GM12875 (cell line): ENCODE measurements around the gene ARPP21.

Experiments used
- H3K4me3 ChIP-seq: one replicate; pipeline ENCODE4 v1.5.1; 2011; ENCODE audit warnings: low read depth, low read length, control low read depth
- TF ChIP-seq, protein P1 (sequence below): IDR thresholded peaks from 2 replicates; pipeline ENCODE4 v1.5.1; 2011; ENCODE audit warnings: low read depth, mild to moderate bottlenecking, control low read depth, inconsistent platforms, low read length, moderate library complexity, borderline replicate concordance; ENCODE audit not compliant: insufficient read depth

Gene ARPP21

DNA sequence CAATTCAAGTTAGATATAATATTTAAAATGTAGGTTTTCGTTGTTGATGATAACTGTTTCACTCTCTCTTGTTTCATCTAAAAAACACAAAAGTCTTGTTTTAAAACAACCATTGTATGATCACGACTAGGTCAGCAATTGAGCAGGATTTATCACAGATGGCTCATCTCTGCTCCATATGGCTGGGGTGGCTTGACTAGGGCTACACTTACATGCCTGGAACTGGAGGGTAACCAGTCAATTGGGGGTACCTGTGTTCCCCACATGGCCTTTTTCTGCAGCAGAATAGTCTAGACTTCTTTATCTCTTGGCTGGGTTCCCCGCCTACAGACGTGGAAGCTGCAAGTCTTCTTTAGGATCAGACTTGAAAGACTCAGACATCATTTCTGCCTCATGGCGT lies 103.9 kb downstream of the ARPP21 start:
- no peak overlapping the region for H3K4me3 ChIP-seq
- TF ChIP-seq, protein P1, sequence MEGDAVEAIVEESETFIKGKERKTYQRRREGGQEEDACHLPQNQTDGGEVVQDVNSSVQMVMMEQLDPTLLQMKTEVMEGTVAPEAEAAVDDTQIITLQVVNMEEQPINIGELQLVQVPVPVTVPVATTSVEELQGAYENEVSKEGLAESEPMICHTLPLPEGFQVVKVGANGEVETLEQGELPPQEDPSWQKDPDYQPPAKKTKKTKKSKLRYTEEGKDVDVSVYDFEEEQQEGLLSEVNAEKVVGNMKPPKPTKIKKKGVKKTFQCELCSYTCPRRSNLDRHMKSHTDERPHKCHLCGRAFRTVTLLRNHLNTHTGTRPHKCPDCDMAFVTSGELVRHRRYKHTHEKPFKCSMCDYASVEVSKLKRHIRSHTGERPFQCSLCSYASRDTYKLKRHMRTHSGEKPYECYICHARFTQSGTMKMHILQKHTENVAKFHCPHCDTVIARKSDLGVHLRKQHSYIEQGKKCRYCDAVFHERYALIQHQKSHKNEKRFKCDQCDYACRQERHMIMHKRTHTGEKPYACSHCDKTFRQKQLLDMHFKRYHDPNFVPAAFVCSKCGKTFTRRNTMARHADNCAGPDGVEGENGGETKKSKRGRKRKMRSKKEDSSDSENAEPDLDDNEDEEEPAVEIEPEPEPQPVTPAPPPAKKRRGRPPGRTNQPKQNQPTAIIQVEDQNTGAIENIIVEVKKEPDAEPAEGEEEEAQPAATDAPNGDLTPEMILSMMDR, result no peak

DNA sequence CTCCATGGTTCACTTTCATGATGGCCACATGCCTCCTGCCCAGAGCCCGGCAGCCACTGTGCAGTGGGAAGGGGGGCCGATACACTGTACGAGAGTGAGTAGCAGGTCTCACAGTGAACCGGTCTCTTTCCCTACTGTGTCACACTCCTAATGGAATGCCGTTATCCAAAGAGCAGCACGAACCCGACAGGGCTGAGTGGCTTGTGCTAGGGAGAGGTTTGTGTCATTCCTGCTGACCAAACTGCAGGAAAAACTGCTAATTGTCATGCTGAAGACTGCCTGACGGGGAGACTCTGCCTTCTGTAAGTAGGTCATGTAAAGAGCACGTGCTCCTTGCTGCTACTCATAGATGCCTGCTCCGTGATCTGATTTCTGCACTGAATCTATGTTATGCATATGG lies 105.1 kb downstream of the ARPP21 start:
- TF ChIP-seq, protein P1, result no peak
- H3K4me3 ChIP-seq, result no peak overlapping the region

DNA sequence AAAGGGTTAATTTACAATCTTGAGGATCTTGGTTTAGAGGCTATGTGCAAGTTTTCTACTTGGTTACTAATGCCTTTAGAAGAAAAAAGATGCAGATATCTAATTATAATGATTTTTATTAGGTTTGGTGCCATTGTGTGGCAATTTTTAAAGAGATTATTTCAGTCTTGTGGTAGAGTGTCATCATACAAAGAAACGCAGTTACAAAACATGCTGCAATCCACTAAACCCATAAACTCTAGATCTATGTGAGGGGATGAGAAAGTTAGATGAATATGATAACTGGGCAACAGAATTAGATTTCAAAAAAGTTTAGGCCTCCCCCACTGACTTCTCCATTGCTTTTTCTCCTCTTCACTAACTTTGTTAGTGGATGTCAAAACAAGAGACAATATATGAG lies 106.0 kb downstream of the ARPP21 start:
- TF ChIP-seq, protein P1, result no peak
- H3K4me3 ChIP-seq, result no peak overlapping the region

DNA sequence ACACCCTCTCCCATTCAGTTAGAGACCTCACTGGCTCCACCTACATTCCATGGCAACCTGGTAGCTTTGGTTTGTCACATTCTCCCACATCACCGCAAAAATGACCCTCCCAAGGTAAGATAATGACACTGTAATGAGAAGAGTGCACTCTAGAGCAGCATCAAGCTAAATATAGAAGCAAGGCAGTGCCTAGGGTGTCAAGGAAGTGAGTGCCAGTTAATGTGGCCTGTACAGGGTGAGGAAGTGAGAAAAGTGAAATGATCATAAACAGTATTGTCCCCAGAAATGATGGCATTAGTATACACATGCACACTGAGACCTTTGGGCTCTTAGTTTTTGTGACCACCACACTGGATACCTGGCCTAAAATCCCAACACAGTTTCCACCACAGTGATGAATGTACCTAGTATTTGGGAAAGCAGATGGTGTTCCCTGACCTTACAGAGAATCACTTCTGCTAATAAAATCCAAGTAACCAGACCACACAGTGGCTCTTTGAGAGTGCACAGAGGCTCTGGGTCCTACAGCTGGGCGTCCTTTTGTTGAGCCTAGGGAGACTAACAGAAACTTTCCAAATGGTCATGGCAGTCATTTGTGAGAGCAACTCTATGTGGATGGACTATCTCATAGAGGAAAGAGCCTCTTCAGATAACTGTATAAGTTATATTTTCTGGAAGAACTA lies 106.6 kb downstream of the ARPP21 start:
- no peak overlapping the region for H3K4me3 ChIP-seq
- TF ChIP-seq, protein P1, result no peak

DNA sequence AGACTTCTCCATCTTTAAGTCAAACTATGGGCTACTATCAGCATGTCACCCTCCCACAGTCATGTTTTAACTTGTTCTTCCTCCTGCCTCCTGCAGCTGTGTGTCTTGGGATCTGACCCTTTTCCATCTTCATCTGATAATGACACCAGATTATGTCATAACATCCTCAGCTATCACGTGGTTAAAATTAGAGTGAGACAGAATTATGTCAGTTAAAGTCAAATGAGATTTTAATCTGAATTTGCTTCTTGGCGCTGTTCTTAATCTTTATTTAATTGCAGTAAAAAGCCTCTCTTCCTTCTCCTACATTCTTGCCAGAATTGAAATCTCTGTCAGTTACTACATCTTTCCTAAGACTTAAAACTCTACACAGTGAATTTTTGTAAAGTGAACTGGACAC lies 107.2 kb downstream of the ARPP21 start:
- no peak overlapping the region for H3K4me3 ChIP-seq
- TF ChIP-seq, protein P1, result no peak

DNA sequence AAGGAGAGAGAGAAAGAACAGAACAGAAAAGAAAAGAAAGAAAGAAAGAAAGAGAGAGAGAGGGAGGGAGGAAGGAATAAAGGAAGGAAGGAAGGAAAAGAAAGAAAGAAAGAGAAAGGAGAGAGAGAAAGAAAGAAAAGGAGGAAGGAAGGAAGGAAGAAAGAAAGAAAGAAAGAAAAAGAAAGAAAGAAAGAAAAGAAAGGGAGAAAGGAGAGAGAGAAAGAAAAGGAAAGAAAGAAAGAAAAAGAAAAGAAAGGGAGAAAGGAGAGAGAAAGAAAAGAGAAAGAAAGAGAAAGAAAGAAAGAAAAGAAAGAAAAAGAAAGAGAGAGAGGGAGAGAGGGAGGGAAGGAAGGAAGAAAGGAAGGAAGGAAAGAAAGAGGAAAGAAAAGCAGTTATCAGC lies 108.8 kb downstream of the ARPP21 start:
- TF ChIP-seq, protein P1, result no peak
- H3K4me3 ChIP-seq, result no peak overlapping the region

DNA sequence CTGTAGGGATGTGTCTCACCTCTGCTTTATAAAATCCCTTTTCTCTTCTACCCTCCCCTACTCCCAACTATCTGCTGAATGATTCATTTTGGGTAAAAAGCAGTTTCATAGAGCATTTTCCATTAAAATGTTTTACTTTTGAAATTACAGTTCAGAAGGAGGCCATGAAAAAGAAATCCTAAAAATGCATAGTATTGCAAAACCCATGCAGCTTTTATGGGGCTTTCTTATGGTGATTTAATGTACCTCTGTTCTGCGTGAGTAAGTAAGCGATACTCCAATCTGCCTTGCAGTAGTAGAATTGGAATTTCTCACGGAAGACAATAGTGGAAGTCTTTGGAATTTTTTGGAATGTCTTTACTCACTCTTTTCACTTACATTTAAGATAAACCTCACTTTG lies 111.9 kb downstream of the ARPP21 start:
- TF ChIP-seq, protein P1, result no peak
- no peak overlapping the region for H3K4me3 ChIP-seq
